HG02943 (cell line): ENCODE results near the gene NQO2.

Experiments used
- ATAC-seq: cut with Tn5 transposase; IDR thresholded peaks from one replicate; pipeline ENCODE4 v1.9.1; 2021; ENCODE audit warnings: mild to moderate bottlenecking, low read depth, moderate library complexity; ENCODE audit not compliant: unreplicated experiment

Gene NQO2

GRCh38 chr6:2999618-3000557 lies at the start of gene NQO2:
TSS of gene NQO2 (plus strand) at chr6:2999894. CDS start at chr6:3006553, 6,659 bp downstream.
- ATAC-seq: peak; percentile 63

- ATAC-seq: no peak
Measured at GRCh38 chr6:2950713-2951112, 49.0 kb upstream of the NQO2 start.

DNA sequence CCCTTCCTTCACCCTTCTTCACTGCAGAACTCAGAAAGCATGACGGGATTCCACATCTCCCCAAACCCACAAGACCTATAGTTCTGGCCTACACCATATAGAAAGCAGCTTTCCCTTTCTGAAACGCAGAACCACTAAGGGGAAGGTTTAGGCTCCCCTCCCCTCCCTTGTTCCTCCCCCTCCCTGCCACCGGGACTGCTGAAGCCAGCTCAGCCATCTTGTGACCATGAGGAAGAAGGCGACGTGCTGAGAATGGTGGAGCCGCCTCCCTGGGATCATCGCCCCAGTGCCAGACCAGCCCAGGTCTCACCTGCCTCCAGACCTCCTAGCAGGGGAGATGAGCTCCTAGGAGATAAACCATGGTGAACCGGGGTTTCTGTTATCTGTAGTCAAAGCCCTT lies 48.0 kb upstream of the NQO2 start:
- no peak for ATAC-seq

DNA sequence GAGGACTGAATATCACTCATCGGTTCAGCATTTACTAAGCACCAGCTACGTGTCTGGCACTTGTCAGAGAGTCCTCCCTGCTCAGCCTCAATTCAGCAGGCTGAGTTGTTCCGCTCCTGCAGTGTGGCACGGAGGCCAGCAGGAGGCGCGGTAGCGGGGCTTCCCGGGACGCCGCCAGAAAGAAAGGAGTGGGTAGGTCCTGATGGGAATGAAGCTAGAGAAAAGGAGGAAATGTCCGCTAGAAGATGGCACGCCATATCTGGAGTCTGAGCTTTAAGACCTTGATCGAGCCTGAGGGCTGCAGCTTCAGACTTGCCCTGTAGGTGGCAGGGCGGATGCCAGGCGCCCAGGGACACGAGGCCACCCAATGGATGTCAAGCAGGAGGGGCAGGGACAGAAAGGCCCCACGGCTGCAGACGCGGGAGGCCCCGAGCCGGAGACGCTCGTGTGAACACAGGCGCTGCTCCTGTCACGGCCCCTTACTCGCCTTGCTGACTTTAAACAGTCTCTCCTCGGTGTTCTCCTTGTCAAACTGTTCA lies 47.1 kb upstream of the NQO2 start:
- ATAC-seq: no peak

GRCh38 chr6:2953098-2953497 lies 46.6 kb upstream of the NQO2 start:
- ATAC-seq: no peak

- no peak for ATAC-seq
Measured at GRCh38 chr6:2956930-2957685, 42.6 kb upstream of the NQO2 start.

- no peak for ATAC-seq
Measured at GRCh38 chr6:2957696-2958330, 41.9 kb upstream of the NQO2 start.

DNA sequence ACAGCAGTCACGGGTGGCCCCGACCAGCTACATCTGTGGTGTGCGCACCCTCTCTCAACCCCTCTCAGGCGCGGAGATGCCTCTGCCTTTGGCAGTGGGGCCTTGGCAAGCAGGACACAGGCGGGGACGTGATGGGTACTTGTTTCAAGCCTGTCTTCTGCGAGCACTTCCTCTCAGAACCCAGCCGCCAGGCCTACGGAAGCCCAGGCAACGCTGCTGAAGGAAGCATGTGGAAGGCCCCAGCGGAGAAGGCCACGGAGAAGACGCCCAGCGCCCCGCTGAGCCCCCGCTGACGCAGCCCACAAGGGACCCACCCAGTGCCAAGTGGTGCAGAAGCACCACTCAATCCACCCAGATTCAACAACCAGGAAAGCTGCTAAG lies 41.4 kb upstream of the NQO2 start:
- ATAC-seq: no peak

DNA sequence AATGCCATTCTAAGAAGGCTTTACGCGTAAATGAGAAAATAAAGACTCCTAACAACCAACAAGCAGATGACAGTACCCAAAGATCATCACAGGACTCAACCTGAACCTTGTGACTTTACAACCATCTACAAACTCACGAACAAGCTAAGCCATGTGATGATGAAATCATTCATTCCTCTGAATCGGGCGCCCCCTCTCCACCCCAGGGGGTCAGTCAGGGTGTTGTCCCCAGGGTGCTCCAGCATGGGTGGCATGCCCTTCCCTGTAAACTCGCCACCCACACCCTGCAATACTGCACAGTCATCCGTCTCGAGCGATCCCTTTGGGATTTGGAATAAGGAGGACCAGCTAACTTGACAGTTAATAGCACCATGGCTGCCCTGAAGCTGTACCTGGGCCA lies 40.9 kb upstream of the NQO2 start:
- no peak for ATAC-seq

DNA sequence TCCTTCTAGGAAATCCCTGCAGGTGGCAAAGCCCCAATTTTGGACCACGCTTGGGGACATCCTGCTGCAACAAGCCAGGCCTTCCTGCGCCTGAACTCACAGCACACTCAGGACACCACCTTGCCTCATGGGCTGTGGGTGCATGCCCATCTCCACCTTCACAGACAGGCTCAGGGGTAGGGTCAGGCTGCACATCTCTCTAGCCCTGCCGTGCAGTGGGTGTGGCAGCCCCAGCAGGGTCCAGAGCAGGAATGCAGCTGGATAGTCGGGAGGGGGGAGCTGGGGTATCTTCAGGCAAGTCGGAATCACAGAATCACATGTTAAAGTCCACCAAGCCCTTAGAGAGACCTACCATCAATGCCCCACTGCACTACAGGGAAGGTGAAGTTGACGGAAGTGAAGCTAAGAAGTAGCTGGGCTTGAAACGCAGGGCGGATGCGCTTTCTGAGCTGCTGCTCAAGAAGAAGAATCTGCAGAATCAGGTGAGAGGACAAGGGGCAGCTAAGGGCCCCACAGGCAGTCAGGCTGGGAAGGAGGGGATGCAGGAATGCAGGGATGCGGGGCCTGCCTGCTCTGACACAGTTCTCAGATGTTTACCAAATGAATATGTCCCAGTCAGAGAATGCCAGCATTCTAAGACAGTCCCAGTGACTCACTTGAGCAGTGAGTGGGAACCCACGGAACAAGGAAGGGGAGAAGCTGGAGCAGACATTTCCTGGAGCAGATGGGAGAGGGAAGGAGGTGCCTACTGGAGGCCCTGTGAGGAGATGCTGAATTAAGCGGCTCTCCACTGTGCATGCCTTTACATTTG lies 39.6 kb upstream of the NQO2 start:
- ATAC-seq: no peak

- no peak for ATAC-seq
Measured at GRCh38 chr6:2960935-2961334, 38.8 kb upstream of the NQO2 start.

- no peak for ATAC-seq
Measured at GRCh38 chr6:2961506-2961905, 38.2 kb upstream of the NQO2 start.

GRCh38 chr6:2962004-2962403 lies 37.7 kb upstream of the NQO2 start:
- ATAC-seq: no peak

DNA sequence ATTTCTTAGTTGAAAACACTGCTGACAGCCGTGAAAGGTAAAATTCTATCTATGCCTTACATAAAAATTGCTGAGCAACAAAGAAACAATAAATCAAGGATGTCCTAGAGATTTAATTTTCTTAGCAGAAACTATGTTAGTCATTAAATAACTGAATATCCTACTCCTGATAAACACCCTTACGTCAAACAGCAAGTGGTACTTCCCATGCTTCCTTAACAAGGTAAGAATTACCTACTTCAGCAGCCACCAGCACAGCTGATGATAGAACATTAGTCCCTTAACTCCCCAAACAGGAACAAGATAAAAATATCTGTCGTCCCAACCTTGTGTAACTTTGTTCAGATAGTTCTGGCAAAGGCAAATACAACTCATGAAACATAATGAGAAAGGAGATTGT lies 37.1 kb upstream of the NQO2 start:
- no peak for ATAC-seq

- no peak for ATAC-seq
Measured at GRCh38 chr6:2963756-2964155, 35.9 kb upstream of the NQO2 start.

DNA sequence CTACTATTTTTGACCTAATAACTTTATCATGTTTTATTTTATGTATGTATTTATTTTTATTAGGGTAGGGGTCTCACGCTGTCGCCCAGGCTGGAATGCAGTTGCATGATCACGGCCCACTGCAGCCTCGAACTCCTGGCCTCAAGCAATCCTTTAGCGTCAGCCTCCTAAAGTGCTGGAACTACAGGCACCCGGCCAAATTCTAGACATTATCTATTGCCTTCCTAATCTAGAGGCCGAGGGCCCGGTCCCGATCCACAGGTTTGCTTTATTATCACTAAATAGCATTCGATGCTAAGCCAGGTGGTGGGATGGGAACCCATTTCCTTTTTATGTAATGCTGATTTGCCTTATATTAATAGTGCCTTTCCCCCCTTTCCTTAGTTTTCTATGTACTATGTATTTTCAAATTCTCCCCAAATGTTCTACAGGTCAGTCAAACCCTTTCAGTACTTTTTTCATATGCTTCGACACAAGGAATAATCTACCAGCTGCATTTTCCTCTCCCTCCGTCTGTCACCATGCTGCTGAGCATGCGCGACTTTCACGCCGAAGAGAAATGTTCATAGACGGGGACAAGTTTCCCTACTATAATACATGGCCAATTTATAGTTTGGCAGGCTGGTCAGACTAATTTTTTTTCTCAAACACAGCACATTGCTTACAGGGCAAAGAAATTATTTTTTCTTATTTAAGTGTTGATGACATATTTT lies 34.7 kb upstream of the NQO2 start:
- no peak for ATAC-seq

DNA sequence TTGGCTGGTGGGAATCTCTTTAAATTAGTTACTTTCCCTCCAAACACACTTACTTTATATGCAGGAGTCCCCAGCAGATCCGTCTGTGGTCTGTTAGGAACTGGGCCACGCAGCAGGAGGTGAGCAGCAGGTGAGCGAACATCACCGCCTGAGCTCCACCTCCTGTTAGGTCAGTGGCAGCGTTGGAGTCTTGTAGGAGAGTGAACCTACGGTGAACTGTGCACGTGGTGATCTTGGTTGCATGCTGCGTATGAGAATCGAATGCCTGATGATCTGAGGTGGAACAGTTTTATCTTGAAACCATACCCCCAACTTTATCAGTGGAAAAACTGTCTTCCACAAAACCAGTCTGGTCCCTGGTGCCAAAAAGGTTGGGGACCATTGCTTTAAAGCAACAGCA lies 33.3 kb upstream of the NQO2 start:
- ATAC-seq: no peak

DNA sequence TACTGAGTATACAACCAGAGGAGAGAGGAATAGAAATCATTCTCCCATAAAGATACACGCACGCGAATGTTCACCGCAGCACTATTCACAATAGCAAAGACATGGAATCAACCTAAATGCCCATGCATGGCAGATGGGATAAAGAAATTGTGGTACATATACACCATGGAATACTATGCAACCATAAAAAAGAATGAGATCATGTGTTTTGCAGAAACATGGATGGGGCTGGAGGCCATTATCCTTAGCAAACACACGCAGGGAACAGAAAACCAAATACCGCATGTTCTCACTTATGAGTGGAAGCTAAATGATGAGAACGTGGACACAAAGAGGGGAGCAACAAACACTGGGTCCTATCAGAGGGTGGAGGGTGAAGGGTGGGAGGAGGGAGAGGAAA lies 31.8 kb upstream of the NQO2 start:
- no peak for ATAC-seq

DNA sequence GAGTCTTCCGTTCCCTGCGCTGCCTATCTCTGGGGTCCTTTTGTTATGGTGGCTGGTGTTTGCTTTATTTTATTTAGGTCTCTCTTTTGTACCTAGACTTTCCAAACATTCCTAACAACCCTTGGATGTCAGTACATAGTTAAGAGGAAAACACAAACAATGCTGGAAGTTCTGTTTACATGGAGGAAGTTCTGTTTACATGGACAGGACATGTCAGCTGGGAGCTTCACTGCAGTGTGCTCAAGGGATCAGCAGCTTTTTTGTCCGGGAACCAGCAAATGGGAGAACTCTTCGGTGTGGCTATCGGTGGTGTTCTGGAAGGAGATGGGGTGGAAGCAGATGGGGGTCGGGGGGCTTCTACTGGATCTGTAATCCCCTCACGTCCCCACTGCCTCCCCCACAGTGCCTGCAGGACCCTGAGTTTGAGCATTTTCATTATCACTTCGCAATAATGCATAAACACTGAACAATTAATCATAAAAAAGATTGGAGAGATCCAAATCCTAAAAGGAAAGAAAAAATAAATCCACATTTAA lies 31.0 kb upstream of the NQO2 start:
- ATAC-seq: no peak
